Measurements from ENCODE around the gene ZNF646. TPM values are rescaled to one million over a fixed set of nuclear protein-coding genes. Genes with fewer than 3 reads are reported as not detected.

The ZNF646 gene
- total and polyA plus RNA-seq, 2 donors: 9.4 to 11.5 TPM

DNA sequence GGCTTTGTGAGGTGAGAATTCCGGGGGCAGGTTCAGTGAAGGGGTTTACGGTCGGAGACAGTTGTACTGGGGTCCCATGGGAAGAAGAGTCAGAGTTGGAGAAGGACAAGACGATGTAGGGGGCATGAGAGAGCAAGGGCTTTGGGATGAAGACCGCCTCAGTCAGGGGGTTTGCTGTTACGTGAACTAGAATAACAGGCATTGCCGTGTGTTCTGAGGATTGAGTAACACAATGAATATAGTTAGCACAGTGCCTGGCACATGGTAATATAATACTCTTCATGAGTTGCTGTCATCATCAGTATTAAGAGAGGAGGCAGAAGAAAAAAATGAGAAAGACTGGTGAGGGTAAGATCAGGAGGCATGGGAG is 577 bp downstream of the ZNF646 start:
- H3K36me3 ChIP-seq (ENCODE audit: insufficient read depth): peaks cover 3% of the 10 kb centered on the region
- H3K4me3 ChIP-seq (ENCODE audit: low read depth, low read length): peak overlapping the region; percentile 92
- H3K27ac ChIP-seq (ENCODE audit: low read depth): no peak overlapping the region
- no peak for DNase-seq (ENCODE audit: extremely low spot score)
- H3K4me1 ChIP-seq (ENCODE audit: insufficient read depth): no peaks in the 10 kb centered on the region
- under 1% methylated on average over 7 of the region's 7 CpGs for WGBS

DNA sequence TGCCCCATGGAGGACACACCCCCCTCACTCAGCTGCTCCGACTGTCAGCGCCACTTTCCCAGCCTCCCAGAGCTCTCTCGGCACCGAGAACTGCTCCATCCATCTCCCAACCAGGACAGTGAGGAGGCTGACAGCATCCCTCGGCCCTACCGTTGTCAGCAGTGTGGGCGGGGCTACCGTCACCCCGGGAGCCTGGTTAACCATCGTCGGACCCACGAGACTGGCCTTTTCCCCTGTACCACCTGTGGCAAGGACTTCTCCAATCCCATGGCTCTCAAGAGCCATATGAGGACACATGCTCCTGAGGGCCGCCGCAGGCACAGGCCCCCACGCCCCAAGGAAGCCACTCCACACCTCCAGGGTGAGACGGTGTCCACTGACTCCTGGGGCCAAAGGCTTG is 2.1 kb downstream of the ZNF646 start:
- Histone ChIP-seq H3K36me3 (ENCODE audit: insufficient read depth) (peaks cover 6% of the 10 kb centered on the region), H3K4me1 (ENCODE audit: insufficient read depth) (no peaks in the 10 kb centered on the region), H3K4me3 (ENCODE audit: low read depth, low read length) (no peak overlapping the region), H3K27ac (ENCODE audit: low read depth) (no peak overlapping the region)
- WGBS: 73% methylated on average over 16 of the region's 16 CpGs
- no peak for DNase-seq (ENCODE audit: extremely low spot score)

DNA sequence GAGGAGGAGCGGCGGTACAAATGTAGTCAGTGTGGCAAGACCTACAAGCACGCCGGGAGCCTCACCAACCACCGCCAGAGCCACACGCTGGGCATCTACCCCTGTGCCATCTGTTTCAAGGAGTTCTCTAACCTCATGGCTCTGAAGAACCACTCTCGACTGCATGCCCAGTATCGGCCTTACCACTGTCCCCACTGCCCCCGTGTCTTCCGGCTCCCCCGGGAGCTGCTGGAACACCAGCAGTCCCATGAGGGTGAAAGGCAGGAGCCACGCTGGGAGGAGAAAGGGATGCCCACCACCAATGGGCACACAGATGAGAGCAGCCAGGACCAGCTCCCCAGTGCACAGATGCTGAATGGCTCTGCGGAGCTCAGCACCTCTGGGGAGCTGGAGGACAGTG is 2.8 kb downstream of the ZNF646 start:
- Histone ChIP-seq H3K4me1 (ENCODE audit: insufficient read depth) (no peaks in the 10 kb centered on the region), H3K27ac (ENCODE audit: low read depth) (no peak overlapping the region), H3K4me3 (ENCODE audit: low read depth, low read length) (no peak overlapping the region), H3K36me3 (ENCODE audit: insufficient read depth) (peaks cover 6% of the 10 kb centered on the region)
- no peak for DNase-seq (ENCODE audit: extremely low spot score)
- WGBS: 95% methylated on average over 13 of the region's 13 CpGs

GRCh38 chr16:31077592-31078396 is 3.6 kb downstream of the ZNF646 start:
- 94% methylated on average over 30 of the region's 30 CpGs for WGBS
- no peak for DNase-seq (ENCODE audit: extremely low spot score)

GRCh38 chr16:31078597-31079341 is 4.5 kb downstream of the ZNF646 start:
- 94% methylated on average over 15 of the region's 15 CpGs for WGBS
- DNase-seq (ENCODE audit: extremely low spot score): no peak

More at GRCh38 chr16:31077592-31078396, 3.6 kb downstream of the ZNF646 start:
- H3K27ac ChIP-seq (ENCODE audit: low read depth): no peak overlapping the region
- H3K4me3 ChIP-seq (ENCODE audit: low read depth, low read length): no peak overlapping the region
- no peaks in the 10 kb centered on the region for H3K4me1 ChIP-seq (ENCODE audit: insufficient read depth)
- H3K36me3 ChIP-seq (ENCODE audit: insufficient read depth): peaks cover 6% of the 10 kb centered on the region

DNA sequence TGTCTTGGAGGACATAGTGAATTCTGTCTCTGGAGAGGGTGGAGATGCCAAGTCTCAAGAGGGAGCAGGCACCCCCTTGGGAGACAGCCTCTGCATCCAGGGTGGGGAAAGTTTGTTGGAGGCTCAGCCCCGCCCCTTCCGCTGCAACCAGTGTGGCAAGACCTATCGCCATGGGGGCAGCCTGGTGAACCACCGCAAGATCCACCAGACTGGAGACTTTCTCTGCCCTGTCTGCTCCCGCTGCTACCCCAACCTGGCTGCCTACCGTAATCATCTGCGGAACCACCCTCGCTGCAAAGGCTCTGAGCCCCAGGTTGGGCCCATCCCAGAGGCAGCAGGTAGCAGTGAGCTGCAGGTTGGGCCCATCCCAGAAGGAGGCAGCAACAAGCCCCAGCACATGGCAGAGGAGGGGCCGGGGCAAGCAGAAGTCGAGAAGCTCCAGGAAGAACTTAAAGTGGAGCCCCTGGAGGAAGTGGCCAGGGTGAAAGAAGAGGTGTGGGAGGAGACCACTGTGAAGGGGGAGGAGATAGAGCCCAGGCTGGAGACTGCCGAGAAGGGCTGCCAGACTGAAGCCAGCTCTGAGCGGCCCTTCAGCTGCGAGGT is 5.2 kb downstream of the ZNF646 start:
- H3K4me1 ChIP-seq (ENCODE audit: insufficient read depth): no peaks in the 10 kb centered on the region
- WGBS: 86% methylated on average over 13 of the region's 13 CpGs
- no peak overlapping the region for H3K27ac ChIP-seq (ENCODE audit: low read depth)
- no peak overlapping the region for H3K4me3 ChIP-seq (ENCODE audit: low read depth, low read length)
- H3K36me3 ChIP-seq (ENCODE audit: insufficient read depth): peaks cover 8% of the 10 kb centered on the region
- no peak for DNase-seq (ENCODE audit: extremely low spot score)

More at GRCh38 chr16:31078597-31079341, 4.5 kb downstream of the ZNF646 start:
- Histone ChIP-seq H3K27ac (ENCODE audit: low read depth) (no peak overlapping the region), H3K36me3 (ENCODE audit: insufficient read depth) (peaks cover 8% of the 10 kb centered on the region), H3K4me1 (ENCODE audit: insufficient read depth) (no peaks in the 10 kb centered on the region), H3K4me3 (ENCODE audit: low read depth, low read length) (no peak overlapping the region)

DNA sequence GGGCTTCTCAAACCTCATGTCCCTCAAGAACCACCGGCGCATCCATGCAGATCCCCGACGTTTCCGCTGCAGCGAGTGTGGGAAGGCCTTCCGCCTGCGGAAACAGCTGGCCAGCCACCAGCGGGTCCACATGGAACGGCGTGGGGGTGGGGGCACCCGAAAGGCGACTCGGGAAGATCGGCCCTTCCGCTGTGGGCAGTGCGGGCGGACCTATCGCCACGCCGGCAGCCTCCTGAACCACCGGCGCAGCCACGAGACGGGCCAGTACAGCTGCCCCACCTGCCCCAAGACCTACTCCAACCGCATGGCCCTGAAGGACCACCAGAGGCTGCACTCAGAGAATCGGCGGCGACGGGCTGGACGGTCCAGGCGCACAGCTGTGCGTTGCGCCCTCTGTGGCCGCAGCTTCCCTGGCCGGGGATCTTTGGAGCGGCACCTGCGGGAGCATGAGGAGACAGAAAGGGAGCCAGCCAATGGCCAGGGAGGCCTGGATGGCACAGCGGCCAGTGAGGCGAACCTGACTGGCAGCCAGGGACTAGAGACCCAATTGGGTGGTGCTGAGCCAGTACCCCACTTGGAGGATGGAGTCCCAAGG is 5.9 kb downstream of the ZNF646 start:
- 96% methylated on average over 40 of the region's 40 CpGs for WGBS
- Histone ChIP-seq H3K27ac (ENCODE audit: low read depth) (no peak overlapping the region), H3K36me3 (ENCODE audit: insufficient read depth) (peaks cover 8% of the 10 kb centered on the region), H3K4me3 (ENCODE audit: low read depth, low read length) (no peak overlapping the region), H3K4me1 (ENCODE audit: insufficient read depth) (no peaks in the 10 kb centered on the region)
- no peak for DNase-seq (ENCODE audit: extremely low spot score)

DNA sequence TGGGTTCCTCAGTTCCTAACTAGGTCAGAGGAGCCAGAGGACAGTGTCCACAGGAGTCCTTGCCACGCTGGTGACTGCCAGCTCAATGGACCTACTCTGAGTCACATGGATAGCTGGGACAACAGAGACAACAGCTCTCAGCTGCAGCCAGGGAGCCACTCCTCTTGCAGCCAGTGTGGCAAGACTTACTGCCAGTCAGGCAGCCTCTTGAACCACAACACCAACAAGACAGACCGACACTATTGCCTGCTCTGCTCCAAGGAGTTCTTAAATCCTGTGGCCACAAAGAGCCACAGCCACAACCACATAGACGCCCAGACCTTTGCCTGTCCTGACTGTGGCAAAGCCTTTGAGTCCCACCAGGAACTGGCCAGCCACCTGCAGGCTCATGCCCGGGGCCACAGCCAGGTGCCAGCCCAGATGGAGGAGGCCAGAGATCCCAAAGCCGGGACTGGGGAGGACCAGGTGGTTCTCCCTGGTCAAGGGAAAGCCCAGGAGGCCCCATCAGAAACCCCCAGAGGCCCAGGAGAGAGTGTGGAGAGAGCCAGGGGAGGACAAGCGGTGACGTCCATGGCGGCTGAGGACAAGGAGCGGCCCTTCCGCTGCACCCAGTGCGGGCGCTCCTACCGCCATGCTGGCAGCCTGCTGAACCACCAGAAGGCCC is 6.7 kb downstream of the ZNF646 start:
- Histone ChIP-seq H3K27ac (ENCODE audit: low read depth) (no peak overlapping the region), H3K36me3 (ENCODE audit: insufficient read depth) (peaks cover 8% of the 10 kb centered on the region), H3K4me1 (ENCODE audit: insufficient read depth) (no peaks in the 10 kb centered on the region), H3K4me3 (ENCODE audit: low read depth, low read length) (no peak overlapping the region)
- 91% methylated on average over 13 of the region's 13 CpGs for WGBS
- DNase-seq (ENCODE audit: extremely low spot score): no peak

GRCh38 chr16:31081428-31082351 is 7.5 kb downstream of the ZNF646 start:
- no peak overlapping the region for H3K27ac ChIP-seq (ENCODE audit: low read depth)
- DNase-seq (ENCODE audit: extremely low spot score): no peak
- no peak overlapping the region for H3K4me3 ChIP-seq (ENCODE audit: low read depth, low read length)
- 85% methylated on average over 26 of the region's 26 CpGs for WGBS
- H3K36me3 ChIP-seq (ENCODE audit: insufficient read depth): peaks cover 8% of the 10 kb centered on the region
- no peaks in the 10 kb centered on the region for H3K4me1 ChIP-seq (ENCODE audit: insufficient read depth)

DNA sequence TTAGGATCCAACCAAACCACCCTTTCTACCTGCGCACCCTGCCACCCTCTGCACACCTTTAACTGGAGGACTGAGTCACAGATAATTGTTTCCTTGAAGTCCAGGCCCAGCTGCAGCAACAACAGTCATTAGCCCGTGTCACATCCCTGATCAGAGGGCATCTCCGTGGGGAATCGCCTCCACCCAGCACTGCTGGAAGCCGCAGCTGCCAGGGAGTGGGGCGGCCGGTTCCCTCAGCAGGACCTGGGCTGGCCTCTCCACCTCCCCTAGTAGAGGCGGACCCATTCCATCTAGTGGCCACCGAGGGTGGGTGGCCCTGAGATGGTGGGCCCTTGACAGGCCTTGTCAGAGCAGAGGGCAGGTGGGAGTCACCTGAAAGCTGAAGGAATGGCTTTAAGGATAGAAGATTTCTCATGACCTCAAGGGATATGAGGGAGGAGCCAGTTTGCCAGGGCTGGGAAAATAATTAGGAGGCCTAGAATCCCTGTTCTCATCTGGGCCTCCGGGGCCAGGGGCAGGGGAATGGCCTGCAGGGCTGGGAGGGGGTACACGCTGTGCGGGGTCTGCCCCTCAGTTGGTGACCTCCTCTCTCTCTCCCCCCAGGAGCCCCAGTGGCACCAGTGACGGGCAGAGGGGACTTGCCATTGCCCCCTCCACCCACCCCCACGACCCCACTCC is 8.3 kb downstream of the ZNF646 start:
- Histone ChIP-seq H3K4me3 (ENCODE audit: low read depth, low read length) (no peak overlapping the region), H3K4me1 (ENCODE audit: insufficient read depth) (no peaks in the 10 kb centered on the region), H3K36me3 (ENCODE audit: insufficient read depth) (peaks cover 8% of the 10 kb centered on the region), H3K27ac (ENCODE audit: low read depth) (no peak overlapping the region)
- DNase-seq (ENCODE audit: extremely low spot score): no peak
- 80% methylated on average over 14 of the region's 14 CpGs for WGBS

- DNase-seq (ENCODE audit: extremely low spot score): no peak
- H3K27ac ChIP-seq (ENCODE audit: low read depth): no peak overlapping the region
- WGBS: 68% methylated on average over 9 of the region's 9 CpGs
- H3K36me3 ChIP-seq (ENCODE audit: insufficient read depth): peaks cover 7% of the 10 kb centered on the region
- H3K4me3 ChIP-seq (ENCODE audit: low read depth, low read length): no peak overlapping the region
- H3K4me1 ChIP-seq (ENCODE audit: insufficient read depth): no peaks in the 10 kb centered on the region
Observed at GRCh38 chr16:31083081-31083480, 8.9 kb downstream of the ZNF646 start.

- 71% methylated on average over 5 of the region's 5 CpGs for WGBS
- no peak overlapping the region for H3K27ac ChIP-seq (ENCODE audit: low read depth)
- no peak overlapping the region for H3K4me3 ChIP-seq (ENCODE audit: low read depth, low read length)
- no peaks in the 10 kb centered on the region for H3K4me1 ChIP-seq (ENCODE audit: insufficient read depth)
- H3K36me3 ChIP-seq (ENCODE audit: insufficient read depth): peaks cover 5% of the 10 kb centered on the region
- DNase-seq (ENCODE audit: extremely low spot score): no peak
Observed at GRCh38 chr16:31083556-31083955, 9.3 kb downstream of the ZNF646 start.
